ENCODE data around the gene COMMD10.
"Not testable (repeated sequence)": the region's sequence is repeated elsewhere in the genome, so short reads cannot be mapped to it uniquely, and the experiment has no call there.

COMMD10 gene

DNA sequence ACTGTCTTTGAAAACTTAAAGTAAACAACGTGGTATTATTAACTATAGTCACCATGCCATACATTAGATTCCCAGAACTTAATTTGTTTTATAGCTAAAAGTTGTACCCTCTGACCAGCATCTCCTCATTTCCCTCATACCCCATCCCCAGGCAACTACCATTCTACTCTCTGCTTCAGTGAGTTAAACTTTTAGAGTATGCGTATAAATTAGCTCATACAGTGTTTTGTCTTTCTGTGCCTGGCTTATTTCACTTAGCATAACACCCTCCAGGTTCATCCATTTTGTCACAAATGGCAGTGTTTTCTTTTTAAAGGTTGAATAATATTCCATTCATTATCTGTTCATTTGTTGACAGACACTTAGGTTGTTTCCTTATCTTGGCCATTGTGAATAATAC is 14.2 kb downstream of the COMMD10 start:
- DNase-seq: no peak

- DNase-seq: not testable (repeated sequence)
Observed at GRCh38 chr5:116104941-116105340, 20.1 kb downstream of the COMMD10 start.

GRCh38 chr5:116115163-116115562 is 30.3 kb downstream of the COMMD10 start:
- DNase-seq: no peak

GRCh38 chr5:116130471-116130870 is 45.6 kb downstream of the COMMD10 start:
- DNase-seq: no peak

GRCh38 chr5:116130976-116131375 is 46.2 kb downstream of the COMMD10 start:
- DNase-seq: no peak

DNA sequence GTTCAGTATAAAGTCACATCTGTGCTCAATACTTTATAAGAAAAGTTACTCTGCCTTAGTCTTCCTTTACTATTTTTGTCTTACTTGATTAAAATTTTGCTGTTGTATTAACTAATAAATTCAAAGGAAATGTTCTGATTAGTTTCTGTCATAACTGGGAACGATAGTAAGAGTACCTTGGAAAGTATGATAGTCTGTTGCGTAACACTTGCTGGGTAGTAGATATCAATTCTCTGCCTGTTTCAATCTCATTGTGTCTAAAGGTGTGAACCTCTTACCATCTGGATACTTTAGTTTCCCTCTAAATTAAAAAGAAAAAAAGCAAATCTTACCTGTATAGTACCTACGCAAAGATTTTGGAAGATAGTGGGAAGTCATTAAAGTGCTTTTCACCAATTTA is 48.5 kb downstream of the COMMD10 start:
- DNase-seq: no peak

GRCh38 chr5:116135344-116135743 is 50.5 kb downstream of the COMMD10 start:
- DNase-seq: no peak

DNA sequence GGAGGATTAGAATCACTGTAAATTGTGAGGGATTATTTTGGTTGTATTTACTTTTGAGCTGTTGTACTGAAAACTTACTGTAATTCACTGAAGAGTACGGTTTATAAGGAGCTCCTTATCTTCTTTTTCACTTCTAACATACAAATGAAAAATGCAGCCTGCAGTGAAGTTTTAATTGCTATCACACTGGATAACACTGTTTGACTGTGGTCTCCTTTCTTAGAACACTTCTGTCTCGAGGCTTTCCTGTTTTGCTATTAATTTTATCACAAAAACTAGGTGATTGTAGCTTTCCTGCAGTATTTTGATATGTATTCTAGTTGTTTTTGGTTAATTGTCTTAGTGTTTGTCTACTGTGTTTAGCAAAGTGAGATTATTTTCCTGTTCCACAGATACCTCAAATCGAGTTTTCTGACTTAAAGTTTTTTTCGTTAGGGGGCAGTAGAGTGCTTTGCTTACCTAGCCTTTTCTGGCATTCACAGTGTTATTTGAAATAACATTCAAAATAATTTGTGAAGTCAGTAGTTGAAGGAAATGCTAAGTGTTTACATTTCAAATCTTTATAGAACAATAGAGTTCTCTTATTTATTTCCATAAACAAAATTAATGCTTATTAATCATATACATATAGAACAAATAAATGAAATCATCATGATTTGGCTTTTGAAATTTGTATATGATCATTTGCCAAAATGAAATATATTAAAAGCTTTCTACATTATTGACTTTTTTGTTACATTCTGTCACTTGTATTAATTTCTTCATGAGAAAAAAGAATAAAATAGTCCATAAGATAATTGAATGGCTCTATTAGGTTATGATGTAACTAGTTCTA is 52.9 kb downstream of the COMMD10 start:
- peak; percentile 49 for DNase-seq

DNA sequence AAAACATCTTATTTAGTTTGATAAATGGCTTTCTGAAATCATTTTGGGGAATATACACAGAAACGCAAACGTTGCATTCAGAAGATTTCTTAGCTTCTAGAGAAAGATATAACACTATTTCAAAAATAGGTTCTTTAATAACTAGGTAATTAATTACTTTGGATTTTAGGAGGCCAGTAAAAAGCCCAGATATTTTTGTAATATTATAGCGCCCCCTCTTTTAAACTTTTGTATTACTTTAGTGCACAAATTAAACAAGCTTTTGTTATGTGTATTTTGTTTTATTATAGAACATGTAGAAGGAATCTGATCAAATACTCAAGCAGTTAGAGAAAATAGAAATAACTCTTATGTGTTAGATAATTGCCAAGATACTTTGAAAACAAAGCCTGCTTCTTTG is 57.7 kb downstream of the COMMD10 start:
- no peak for DNase-seq

DNA sequence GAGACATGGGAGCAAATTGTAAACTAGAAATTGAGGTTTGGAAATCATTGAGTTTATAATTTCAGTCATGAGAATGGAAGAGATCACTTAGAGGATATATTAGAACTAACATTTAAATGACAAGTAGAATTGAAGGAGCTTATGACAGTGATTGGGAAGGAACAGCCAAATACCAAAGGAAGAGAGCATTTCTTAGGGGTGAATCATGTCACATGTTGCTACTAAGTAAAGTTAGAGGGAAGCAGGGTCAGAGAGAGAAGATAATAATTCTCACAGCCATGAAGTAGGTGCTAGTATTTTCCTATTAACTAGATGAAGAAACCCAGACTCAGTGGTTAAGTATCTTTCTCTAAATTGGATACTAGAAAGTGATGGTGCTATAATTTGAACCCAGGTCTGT is 59.3 kb downstream of the COMMD10 start:
- DNase-seq: no peak

DNA sequence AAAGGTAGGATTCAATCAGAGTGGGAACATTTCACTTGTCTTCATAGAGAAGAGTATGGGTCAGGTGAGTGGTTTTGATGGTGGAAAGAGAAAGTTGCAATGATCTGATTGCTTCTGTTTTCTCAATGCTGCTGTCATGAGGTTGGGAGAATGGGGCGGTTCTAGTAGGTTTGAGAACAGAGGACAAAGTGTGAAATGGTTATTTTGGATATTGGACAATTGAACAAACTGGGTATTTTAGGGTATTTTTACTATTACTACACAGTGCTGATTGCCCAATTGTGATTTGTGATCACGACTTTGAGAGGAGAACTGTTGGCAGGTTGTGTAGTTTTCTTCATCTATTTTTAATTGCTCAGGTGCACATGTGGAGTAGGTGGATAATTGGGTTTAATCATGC is 60.2 kb downstream of the COMMD10 start:
- DNase-seq: no peak

DNA sequence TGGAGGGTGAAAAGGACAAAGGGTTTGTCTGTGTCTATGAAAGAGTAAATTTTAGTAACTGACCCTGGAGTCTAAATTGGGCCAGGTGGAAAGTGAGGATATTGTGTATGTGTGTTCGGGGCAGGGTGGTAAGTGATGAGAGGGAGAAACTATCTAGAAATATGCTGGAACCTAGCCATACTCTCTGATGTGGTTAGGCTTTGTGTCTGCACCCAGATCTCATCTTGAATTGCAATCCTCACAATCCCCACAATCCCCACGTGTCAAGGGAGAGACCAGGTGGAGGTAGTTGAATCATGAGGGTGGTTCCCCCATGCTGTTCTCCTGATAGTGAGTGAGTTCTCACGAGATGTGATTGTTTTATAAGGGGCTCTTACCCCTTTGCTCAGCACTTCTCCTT is 60.6 kb downstream of the COMMD10 start:
- DNase-seq: no peak

GRCh38 chr5:116152169-116152568 is 67.3 kb downstream of the COMMD10 start:
- no peak for DNase-seq

- no peak for DNase-seq
Observed at GRCh38 chr5:116153687-116154174, 68.9 kb downstream of the COMMD10 start.

DNA sequence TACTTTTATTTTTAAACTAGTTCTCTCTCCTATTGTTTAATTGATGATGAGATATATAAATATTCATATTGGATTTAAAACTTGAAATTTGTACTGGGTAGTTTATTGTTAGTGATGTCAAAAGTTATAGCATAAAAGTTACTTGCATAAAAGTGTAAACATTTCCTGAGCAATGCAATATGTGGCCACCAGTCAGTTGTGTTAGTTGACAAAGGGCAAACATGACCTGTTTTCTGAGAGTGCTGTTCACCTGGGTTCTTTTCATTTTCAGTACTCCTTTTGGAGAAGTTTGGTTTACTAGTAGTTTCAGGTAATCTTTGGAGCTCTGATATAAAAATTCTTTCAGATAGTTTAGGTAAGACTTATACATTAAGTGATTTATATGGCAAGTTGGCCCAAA is 69.4 kb downstream of the COMMD10 start:
- no peak for DNase-seq

GRCh38 chr5:116154931-116155330 is 70.1 kb downstream of the COMMD10 start:
- no peak for DNase-seq

GRCh38 chr5:116157902-116158301 is 73.1 kb downstream of the COMMD10 start:
- DNase-seq: no peak

DNA sequence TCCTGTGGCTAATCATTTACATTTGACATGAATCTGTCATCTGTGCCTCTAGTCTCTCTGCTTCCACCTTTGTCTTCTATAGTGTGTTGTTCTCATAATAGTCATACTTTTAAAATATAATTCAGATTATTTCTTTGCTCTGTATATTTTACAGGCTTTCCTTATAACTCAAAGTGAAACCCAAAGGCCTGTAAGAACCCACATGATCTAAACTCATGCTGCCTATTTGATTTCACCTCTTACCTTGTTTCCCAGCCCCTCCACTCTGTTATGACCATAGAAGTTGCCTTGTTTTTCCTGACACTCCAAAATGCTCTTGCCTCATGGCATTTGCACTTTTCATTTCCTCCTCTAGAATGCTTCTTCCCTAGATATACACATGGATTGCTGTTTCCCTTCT is 74.2 kb downstream of the COMMD10 start:
- no peak for DNase-seq

DNA sequence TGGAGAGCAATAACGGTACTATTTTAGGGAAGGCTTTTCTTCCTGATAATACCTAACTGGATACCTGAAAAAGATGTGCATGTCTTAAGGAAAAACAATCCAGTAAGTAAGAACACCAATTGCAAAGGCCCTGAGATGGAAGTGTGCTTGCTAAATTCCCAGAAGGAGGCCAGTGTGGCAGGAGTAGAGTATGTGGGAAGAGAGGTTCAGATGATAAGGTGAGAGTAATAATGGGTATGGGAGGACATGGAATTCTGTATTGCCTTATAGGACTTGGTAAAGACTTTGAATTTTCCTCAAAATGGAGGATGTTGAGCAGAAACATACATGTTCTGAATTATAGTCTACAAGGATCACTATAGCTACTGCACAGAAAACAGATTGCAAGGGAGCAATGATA is 89.3 kb downstream of the COMMD10 start:
- DNase-seq: no peak

DNA sequence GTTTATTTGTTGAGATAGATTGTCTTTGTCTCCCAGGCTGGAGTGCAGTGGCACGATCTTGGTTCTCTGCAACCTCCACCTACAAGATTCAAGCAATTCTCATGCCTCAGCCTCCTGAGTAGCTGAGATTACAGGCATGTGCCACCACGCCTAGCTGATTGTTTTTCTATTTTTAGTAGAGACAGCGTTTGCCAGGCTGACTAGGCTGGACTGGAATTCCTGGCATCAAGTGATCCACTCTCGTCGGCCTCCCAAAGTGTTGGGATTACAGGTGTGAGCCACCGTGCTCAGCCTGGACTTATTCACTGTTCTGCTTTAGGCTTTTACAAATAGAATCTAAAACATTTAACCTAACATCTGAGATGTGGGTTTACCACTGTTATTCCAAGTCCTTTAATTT is 91.3 kb downstream of the COMMD10 start:
- DNase-seq: no peak

GRCh38 chr5:116178925-116179324 is 94.1 kb downstream of the COMMD10 start:
- no peak for DNase-seq

DNA sequence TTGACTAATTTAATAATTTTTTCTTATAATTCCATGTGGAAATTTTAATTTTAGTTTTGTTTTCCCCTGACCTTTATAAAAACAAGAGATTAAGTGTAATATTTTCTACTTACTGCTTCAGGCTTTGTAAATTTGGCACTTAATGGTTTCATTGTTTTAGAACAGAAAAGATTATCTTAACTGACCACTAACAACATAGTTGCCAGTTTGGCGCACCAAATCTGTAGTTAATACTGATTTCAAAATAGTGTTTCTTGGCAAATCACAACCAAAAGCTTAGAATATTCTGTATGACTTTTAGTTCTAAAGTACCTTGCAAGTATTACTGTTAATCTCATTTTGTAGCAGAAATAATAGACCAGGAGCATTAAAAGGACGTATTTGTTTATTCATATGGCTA is 124.3 kb downstream of the COMMD10 start:
- no peak for DNase-seq

DNA sequence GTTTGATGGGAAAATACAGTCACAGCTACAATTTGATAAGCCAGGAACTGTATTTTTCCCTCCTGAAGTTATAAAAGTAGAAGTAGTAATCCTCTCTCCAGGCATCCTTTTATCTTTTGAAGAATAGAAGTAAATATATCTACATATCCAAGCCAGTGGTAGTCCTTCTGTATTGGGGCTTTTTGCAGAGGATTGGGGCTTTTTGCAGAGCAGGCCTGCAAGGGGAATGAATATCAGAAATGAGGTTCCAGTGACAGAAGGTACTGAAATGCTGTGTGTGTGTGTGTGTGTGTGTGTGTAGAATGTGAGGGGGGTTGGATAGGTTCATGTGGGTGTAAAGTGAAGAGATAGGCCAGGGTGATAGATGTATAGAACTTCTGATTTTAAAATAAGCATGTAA is 127.4 kb downstream of the COMMD10 start:
- no peak for DNase-seq

DNA sequence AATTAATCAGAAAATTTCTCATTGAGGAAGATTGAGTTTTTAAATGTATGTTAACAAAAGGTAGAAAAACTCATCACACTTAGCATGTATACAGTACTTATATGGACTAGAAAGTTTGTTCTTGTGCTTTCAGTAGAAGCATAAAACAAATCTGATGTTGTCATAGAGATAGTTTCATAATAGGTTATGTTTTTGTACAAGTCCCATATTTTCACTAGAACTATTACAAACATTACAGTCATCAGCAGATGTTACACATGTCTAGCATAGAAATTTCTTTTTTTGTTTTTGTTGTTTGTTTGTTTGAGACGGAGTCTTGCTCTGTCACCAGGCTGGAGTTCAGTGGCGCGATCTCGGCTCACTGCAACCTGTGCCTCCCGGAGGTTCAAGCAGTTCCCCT is 131.4 kb downstream of the COMMD10 start:
- no peak for DNase-seq

DNA sequence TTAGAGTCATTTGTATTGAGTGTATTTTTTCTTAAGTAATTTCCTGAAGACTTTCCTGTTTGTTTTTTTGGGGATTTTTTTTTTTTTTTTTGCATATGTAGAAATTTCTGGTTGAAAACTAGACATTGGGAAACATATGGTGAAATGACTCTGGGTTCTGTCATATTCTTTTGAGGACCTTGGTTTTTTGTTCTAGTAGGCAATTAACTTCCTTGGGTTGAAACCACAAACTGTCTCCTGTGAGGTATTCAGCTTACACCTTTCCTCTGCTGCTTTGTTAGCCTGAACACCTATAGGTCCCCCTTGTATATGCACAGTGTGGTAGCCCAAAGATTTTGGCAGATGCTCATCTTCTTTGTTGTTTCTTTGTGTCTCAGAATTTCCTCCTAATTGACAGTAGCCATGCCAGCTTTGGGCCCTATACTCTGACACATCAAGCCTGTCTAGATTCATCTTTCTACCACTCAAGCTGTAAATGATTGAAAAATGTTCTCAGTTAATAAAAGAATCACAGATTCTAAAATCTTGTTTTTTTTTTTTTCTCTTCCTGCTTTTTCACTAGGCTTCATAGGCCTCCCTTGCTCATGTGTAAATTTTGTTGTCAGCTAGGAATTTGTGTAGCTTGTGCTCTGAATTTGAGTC is 140.6 kb downstream of the COMMD10 start:
- no peak for DNase-seq

Measured in NCI-H345 (cell line).